ENCODE measurements around the gene ASCL5. TPM values are rescaled to one million over a fixed set of nuclear protein-coding genes. Genes with fewer than 3 reads are reported as not detected.

ASCL5 gene, protein sequence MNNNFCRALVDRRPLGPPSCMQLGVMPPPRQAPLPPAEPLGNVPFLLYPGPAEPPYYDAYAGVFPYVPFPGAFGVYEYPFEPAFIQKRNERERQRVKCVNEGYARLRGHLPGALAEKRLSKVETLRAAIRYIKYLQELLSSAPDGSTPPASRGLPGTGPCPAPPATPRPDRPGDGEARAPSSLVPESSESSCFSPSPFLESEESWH
- total RNA-seq (2021; ENCODE audit: unreplicated experiment): not detected
- 0.15 TPM for polyA plus RNA-seq (2012; ENCODE audit: insufficient read length)
- percentile 10 among the genes with signal in this experiment for Bru-seq, nascent RNA
- percentile 6 among the genes with signal in this experiment for BruChase-seq, experiment 1, labeled RNA remaining after a 2-hour chase
- BruChase-seq, experiment 2, labeled RNA remaining after a 6-hour chase: not detected
- long read RNA-seq: 0 reads

DNA sequence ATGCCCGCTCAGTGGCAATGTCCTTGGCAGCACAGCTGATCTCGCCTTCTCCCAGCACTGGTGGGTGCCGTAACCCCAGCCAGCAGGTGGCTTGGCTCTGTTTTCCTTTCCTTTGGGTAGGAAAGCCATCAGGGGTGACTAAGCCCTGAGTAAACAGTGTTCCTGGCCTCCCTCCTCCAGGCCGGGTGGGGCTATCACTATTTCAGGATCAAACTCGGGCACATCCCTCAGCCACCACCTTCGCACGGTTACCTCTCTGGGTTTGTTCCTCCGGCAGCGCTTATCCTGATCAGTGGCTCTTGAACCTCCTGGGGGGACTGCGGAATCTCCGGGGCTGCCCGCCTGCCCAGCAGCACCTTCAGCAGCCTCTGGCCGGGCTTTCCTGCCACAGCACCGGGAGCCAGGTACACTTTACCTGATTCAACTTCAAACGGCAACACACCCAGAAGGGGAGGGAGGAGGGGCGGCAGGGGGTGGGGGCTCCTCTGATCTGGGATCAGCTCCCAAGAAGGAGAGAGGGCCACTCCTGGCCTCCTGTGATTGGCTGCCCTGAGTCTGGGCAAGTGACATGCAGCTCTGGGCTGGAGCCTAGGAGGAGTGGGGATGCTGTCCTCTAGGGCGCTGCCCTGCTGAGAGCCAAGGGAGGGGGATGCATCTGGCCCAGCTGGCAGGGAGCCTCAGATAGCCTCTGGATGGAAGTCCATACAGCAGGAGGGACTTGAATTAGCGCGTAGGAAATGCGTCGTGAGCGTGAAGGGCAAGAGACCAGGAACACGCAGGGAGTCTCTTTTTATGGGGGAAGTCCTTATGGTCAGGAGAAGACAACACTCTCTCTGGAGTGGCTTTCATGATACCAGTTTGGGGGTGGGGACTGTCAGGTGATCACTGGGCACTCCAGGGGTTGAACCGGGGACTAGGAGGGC is at the start of gene ASCL5:
Gene ASCL5, minus strand, starts transcription at position 353 of the 923 bp plus-strand sequence. CDS start 11,812 bp downstream, outside the sequence.
- intact Hi-C loops (cut with micrococcal nuclease; ENCODE audit: unreplicated experiment) (no loop called here), in situ Hi-C loops (cut with HindIII; ENCODE audit: low pct_unique_long_range_greater_than_20kb, low sequenced_read_pairs) (no loop called here)
- ATAC-seq (peak; percentile 84), DNase-seq (ENCODE audit: low read depth, low spot score) (no peak)
- no peak within 1 kb of the TSS for H3K27ac ChIP-seq (ENCODE audit: low read length)
- no peaks in the 10 kb centered on the region for H3K9me3 ChIP-seq (ENCODE audit: control insufficient read depth, insufficient read depth, low read depth, low read length)
- no peak within 1 kb of the TSS for H3K4me3 ChIP-seq (ENCODE audit: low read depth in 2 of 2, low read length in 2 of 2)
- ChIA-PET POLR2A (no interaction called here), CTCF (interaction anchor here (0.6 kb wide), 1 partner anchor 14 kb away, joined by 6 read pairs; no protein-coding TSS in a partner anchor)
- no TSS peak for BruUV-seq (replicated peaks)
- TF ChIP-seq POLR2AphosphoS5 (IDR thresholded peaks at IDR 0.05; ENCODE audit: low read depth, low read length): no peak
- TF ChIP-seq SIN3A (IDR thresholded peaks at IDR 0.05; ENCODE audit: borderline replicate concordance, insufficient read depth, low read depth, low read length): no peak
- TF ChIP-seq, protein P1, sequence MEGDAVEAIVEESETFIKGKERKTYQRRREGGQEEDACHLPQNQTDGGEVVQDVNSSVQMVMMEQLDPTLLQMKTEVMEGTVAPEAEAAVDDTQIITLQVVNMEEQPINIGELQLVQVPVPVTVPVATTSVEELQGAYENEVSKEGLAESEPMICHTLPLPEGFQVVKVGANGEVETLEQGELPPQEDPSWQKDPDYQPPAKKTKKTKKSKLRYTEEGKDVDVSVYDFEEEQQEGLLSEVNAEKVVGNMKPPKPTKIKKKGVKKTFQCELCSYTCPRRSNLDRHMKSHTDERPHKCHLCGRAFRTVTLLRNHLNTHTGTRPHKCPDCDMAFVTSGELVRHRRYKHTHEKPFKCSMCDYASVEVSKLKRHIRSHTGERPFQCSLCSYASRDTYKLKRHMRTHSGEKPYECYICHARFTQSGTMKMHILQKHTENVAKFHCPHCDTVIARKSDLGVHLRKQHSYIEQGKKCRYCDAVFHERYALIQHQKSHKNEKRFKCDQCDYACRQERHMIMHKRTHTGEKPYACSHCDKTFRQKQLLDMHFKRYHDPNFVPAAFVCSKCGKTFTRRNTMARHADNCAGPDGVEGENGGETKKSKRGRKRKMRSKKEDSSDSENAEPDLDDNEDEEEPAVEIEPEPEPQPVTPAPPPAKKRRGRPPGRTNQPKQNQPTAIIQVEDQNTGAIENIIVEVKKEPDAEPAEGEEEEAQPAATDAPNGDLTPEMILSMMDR (IDR thresholded peaks at IDR 0.05): no peak
- no peak for TF ChIP-seq TCF7L2 (IDR thresholded peaks at IDR 0.05; ENCODE audit: low read depth, low read length)
- TF ChIP-seq, protein P2, sequence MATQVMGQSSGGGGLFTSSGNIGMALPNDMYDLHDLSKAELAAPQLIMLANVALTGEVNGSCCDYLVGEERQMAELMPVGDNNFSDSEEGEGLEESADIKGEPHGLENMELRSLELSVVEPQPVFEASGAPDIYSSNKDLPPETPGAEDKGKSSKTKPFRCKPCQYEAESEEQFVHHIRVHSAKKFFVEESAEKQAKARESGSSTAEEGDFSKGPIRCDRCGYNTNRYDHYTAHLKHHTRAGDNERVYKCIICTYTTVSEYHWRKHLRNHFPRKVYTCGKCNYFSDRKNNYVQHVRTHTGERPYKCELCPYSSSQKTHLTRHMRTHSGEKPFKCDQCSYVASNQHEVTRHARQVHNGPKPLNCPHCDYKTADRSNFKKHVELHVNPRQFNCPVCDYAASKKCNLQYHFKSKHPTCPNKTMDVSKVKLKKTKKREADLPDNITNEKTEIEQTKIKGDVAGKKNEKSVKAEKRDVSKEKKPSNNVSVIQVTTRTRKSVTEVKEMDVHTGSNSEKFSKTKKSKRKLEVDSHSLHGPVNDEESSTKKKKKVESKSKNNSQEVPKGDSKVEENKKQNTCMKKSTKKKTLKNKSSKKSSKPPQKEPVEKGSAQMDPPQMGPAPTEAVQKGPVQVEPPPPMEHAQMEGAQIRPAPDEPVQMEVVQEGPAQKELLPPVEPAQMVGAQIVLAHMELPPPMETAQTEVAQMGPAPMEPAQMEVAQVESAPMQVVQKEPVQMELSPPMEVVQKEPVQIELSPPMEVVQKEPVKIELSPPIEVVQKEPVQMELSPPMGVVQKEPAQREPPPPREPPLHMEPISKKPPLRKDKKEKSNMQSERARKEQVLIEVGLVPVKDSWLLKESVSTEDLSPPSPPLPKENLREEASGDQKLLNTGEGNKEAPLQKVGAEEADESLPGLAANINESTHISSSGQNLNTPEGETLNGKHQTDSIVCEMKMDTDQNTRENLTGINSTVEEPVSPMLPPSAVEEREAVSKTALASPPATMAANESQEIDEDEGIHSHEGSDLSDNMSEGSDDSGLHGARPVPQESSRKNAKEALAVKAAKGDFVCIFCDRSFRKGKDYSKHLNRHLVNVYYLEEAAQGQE (IDR thresholded peaks at IDR 0.05; ENCODE audit: insufficient read depth in 1 of 2, low read depth in 2 of 2, low read length in 1 of 2): no peak
- H3K36me3 ChIP-seq (ENCODE audit: control insufficient read depth, insufficient read depth, low read length): no peaks in the 10 kb centered on the region
- H3K4me1 ChIP-seq (ENCODE audit: control insufficient read depth, insufficient read depth, low read length): peaks cover 5% of the 10 kb centered on the region
- H3K27me3 ChIP-seq (ENCODE audit: control insufficient read depth, insufficient read depth, low read length): peaks cover 11% of the 10 kb centered on the region

DNA sequence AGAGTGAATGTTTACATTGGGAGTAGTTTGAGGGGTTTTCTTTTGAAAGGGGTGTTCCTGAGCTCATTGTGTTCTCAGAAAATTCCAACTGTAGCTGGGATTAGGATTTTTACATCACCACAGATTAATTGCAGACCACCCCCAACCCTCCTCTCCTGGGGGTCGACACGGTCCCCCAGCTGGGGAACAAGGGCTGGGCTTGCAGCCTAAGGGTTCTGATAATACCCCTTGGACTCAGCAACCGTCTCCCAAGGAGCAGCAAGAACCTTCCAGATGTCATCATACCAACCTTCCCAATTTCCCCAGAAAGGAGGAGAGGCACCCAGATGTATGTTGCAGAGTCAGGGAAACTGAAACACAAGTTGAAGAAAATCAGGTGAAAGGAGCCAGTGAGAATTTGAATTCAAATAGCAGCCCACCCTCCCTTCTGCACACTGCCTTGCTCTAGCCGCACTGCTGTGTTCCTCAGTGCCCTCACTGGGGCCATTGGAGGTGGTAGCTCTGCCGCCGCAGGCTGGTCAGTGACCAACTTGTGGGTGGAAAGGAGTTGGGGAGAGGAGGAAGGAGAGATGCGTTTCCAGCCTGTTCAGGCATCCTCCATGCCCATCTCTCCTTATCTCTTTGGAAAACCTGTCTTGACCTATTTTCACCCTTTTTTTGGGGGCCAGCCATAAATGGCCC is 49.0 kb upstream of the ASCL5 start:
- DNase-seq (ENCODE audit: low read depth, low spot score) (no peak), ATAC-seq (no peak)
- Histone ChIP-seq H3K4me1 (ENCODE audit: control insufficient read depth, insufficient read depth, low read length) (no peaks in the 10 kb centered on the region), H3K4me3 (ENCODE audit: low read depth in 2 of 2, low read length in 2 of 2) (no peak overlapping the region), H3K27ac (ENCODE audit: low read length) (no peak overlapping the region), H3K9me3 (ENCODE audit: control insufficient read depth, insufficient read depth, low read depth, low read length) (no peaks in the 10 kb centered on the region), H3K27me3 (ENCODE audit: control insufficient read depth, insufficient read depth, low read length) (peaks cover 2% of the 10 kb centered on the region), H3K36me3 (ENCODE audit: control insufficient read depth, insufficient read depth, low read length) (no peaks in the 10 kb centered on the region)
- in situ Hi-C loops (cut with HindIII; ENCODE audit: low pct_unique_long_range_greater_than_20kb, low sequenced_read_pairs): no loop called here
- intact Hi-C loops (cut with micrococcal nuclease; ENCODE audit: unreplicated experiment): no loop called here
- TF ChIP-seq, protein P1 (IDR thresholded peaks at IDR 0.05): no peak
- TF ChIP-seq TCF7L2 (IDR thresholded peaks at IDR 0.05; ENCODE audit: low read depth, low read length) (no peak), POLR2AphosphoS5 (IDR thresholded peaks at IDR 0.05; ENCODE audit: low read depth, low read length) (no peak), SIN3A (IDR thresholded peaks at IDR 0.05; ENCODE audit: borderline replicate concordance, insufficient read depth, low read depth, low read length) (no peak)
- TF ChIP-seq, protein P2 (IDR thresholded peaks at IDR 0.05; ENCODE audit: insufficient read depth in 1 of 2, low read depth in 2 of 2, low read length in 1 of 2): no peak
- BruUV-seq (replicated peaks): no TSS peak
- CTCF ChIA-PET: interaction anchor here (0.6 to 1.0 kb wide), 2 partner anchors 10 to 376 kb away, joined by 3 to 4 read pairs; no protein-coding TSS in a partner anchor
- POLR2A ChIA-PET: no interaction called here

Data from Panc1 (cell line).